Mesodermal cell (in vitro differentiated cells): ENCODE results near the gene SKOR1.
A peak's percentile ranks its signal among the peaks of the same experiment; 100 is the strongest.

Experiments used
- H3K27ac ChIP-seq: 2 replicates; pipeline ENCODE4 v1.7.0; 2013; ENCODE audit warnings: mild to moderate bottlenecking, low read depth, low read length, moderate library complexity; ENCODE audit not compliant: severe bottlenecking
- H3K36me3 ChIP-seq: 2 replicates; pipeline ENCODE4 v1.7.1; 2013; ENCODE audit warnings: mild to moderate bottlenecking, low read length, moderate library complexity; ENCODE audit not compliant: control insufficient read depth, insufficient read depth
- H3K4me1 ChIP-seq: one replicate; pipeline ENCODE4 v1.7.1; 2013; ENCODE audit warnings: mild to moderate bottlenecking, low read length; ENCODE audit not compliant: insufficient read depth, control insufficient read depth, poor library complexity, severe bottlenecking
- H3K4me3 ChIP-seq: 2 replicates; pipeline ENCODE4 v1.7.0; 2013; ENCODE audit warnings: low read length, control low read depth, mild to moderate bottlenecking; ENCODE audit not compliant: insufficient read depth, poor library complexity, severe bottlenecking; ENCODE audit errors: extremely low read depth
- H3K9me3 ChIP-seq: 2 replicates; pipeline ENCODE4 v1.7.1; 2013; ENCODE audit warnings: mild to moderate bottlenecking, low read length, moderate library complexity; ENCODE audit not compliant: control insufficient read depth
- WGBS, 2 experiments: methylation state at CpG; one replicate each; pipeline ENCODE4 v1.1.5; 2013; ENCODE audit warnings: missing lambda C conversion rate in 2 of 2; ENCODE audit not compliant: insufficient coverage in 2 of 2; 5-methylcytosine and 5-hydroxymethylcytosine counted together

The SKOR1 gene

GRCh38 chr15:67827562-67828277 is 2.4 kb downstream of the SKOR1 start:
- Histone ChIP-seq H3K36me3 (no peaks in the 10 kb centered on the region), H3K4me1 (peaks cover 6% of the 10 kb centered on the region), H3K9me3 (no peaks in the 10 kb centered on the region), H3K4me3 (no peak overlapping the region), H3K27ac (no peak overlapping the region)
- 3% methylated on average over 87 to 90 of the region's 91 CpGs for WGBS, 2 experiments

GRCh38 chr15:67828278-67828968 is 3.1 kb downstream of the SKOR1 start:
- Histone ChIP-seq H3K27ac (no peak overlapping the region), H3K4me1 (peaks cover 6% of the 10 kb centered on the region), H3K4me3 (no peak overlapping the region), H3K9me3 (no peaks in the 10 kb centered on the region), H3K36me3 (no peaks in the 10 kb centered on the region)
- WGBS, 2 experiments: 2% methylated on average over 24 to 28 of the region's 40 CpGs

- Histone ChIP-seq H3K9me3 (no peaks in the 10 kb centered on the region), H3K36me3 (no peaks in the 10 kb centered on the region), H3K27ac (no peak overlapping the region), H3K4me3 (no peak overlapping the region), H3K4me1 (peaks cover 6% of the 10 kb centered on the region)
- 2 to 3% methylated on average over 38 to 46 of the region's 54 CpGs for WGBS, 2 experiments
Observed at GRCh38 chr15:67828969-67829646, 3.8 kb downstream of the SKOR1 start.

GRCh38 chr15:67829647-67830504 is 4.6 kb downstream of the SKOR1 start:
- 6 to 8% methylated on average over 55 to 56 of the region's 68 CpGs for WGBS, 2 experiments
- H3K4me3 ChIP-seq: no peak overlapping the region
- H3K9me3 ChIP-seq: no peaks in the 10 kb centered on the region
- H3K36me3 ChIP-seq: no peaks in the 10 kb centered on the region
- H3K4me1 ChIP-seq: peaks cover 6% of the 10 kb centered on the region
- no peak overlapping the region for H3K27ac ChIP-seq

GRCh38 chr15:67831363-67831762 is 6.1 kb downstream of the SKOR1 start:
- Histone ChIP-seq H3K4me1 (peaks cover 6% of the 10 kb centered on the region), H3K9me3 (no peaks in the 10 kb centered on the region), H3K36me3 (no peaks in the 10 kb centered on the region), H3K27ac (no peak overlapping the region), H3K4me3 (no peak overlapping the region)

- H3K4me3 ChIP-seq: no peak overlapping the region
- peaks cover 6% of the 10 kb centered on the region for H3K4me1 ChIP-seq
- 10 to 11% methylated on average over 6 to 8 of the region's 9 CpGs for WGBS, 2 experiments
- no peaks in the 10 kb centered on the region for H3K9me3 ChIP-seq
- no peak overlapping the region for H3K27ac ChIP-seq
- H3K36me3 ChIP-seq: no peaks in the 10 kb centered on the region
Observed at GRCh38 chr15:67832031-67832551, 6.8 kb downstream of the SKOR1 start.

GRCh38 chr15:67832897-67833709 is 7.8 kb downstream of the SKOR1 start:
- 1 to 2% methylated on average over 20 to 24 of the region's 32 CpGs for WGBS, 2 experiments
- Histone ChIP-seq H3K27ac (no peak overlapping the region), H3K4me3 (peak overlapping the region; percentile 24), H3K36me3 (no peaks in the 10 kb centered on the region), H3K9me3 (no peaks in the 10 kb centered on the region), H3K4me1 (peaks cover 6% of the 10 kb centered on the region)

- WGBS, 2 experiments: 0% methylated on average over 18 to 35 of the region's 44 CpGs
- Histone ChIP-seq H3K9me3 (no peaks in the 10 kb centered on the region), H3K4me3 (peak overlapping the region; percentile 28), H3K36me3 (no peaks in the 10 kb centered on the region), H3K27ac (no peak overlapping the region), H3K4me1 (peaks cover 7% of the 10 kb centered on the region)
Observed at GRCh38 chr15:67833710-67834511, 8.6 kb downstream of the SKOR1 start.

- WGBS, 2 experiments: 1% methylated on average over 55 to 56 of the region's 59 CpGs
- H3K36me3 ChIP-seq: no peaks in the 10 kb centered on the region
- peak overlapping the region; percentile 28 for H3K4me3 ChIP-seq
- H3K4me1 ChIP-seq: peaks cover 12% of the 10 kb centered on the region
- no peaks in the 10 kb centered on the region for H3K9me3 ChIP-seq
- H3K27ac ChIP-seq: no peak overlapping the region
Observed at GRCh38 chr15:67834581-67835296, 9.4 kb downstream of the SKOR1 start.
